ENCODE data around the gene LIMCH1.

- TF ChIP-seq POLR2AphosphoS5 (IDR thresholded peaks at IDR 0.05; ENCODE audit: borderline replicate concordance, low read depth, low read length) (no peak), EZH2 (IDR thresholded peaks at IDR 0.05) (no peak)
These were observed at the start of gene LIMCH1 for GRCh38 chr4:41538017-41538733.
